ENCODE measurements around the gene IGSF3.
"Not testable (repeated sequence)": the region's sequence is repeated elsewhere in the genome, so short reads cannot be mapped to it uniquely, and the experiment has no call there.

Gene IGSF3

GRCh38 chr1:116658645-116659044, 8.9 kb downstream of the IGSF3 start:
- not testable (repeated sequence) for DNase-seq

- DNase-seq: not testable (repeated sequence)
Observed at GRCh38 chr1:116657836-116658235, 9.7 kb downstream of the IGSF3 start.

GRCh38 chr1:116654351-116654750, 13.2 kb downstream of the IGSF3 start:
- no peak for DNase-seq

GRCh38 chr1:116652598-116652997, 14.9 kb downstream of the IGSF3 start:
- not testable (repeated sequence) for DNase-seq

- not testable (repeated sequence) for DNase-seq
Observed at GRCh38 chr1:116650781-116651180, 16.8 kb downstream of the IGSF3 start.

GRCh38 chr1:116649041-116649440, 18.5 kb downstream of the IGSF3 start:
- DNase-seq: not testable (repeated sequence)

GRCh38 chr1:116648325-116648724, 19.2 kb downstream of the IGSF3 start:
- DNase-seq: not testable (repeated sequence)

- DNase-seq: not testable (repeated sequence)
Observed at GRCh38 chr1:116647186-116647585, 20.3 kb downstream of the IGSF3 start.

- peak in 1 of 2 experiments; percentile 16 for DNase-seq
Observed at GRCh38 chr1:116646673-116647170, 20.8 kb downstream of the IGSF3 start.

- DNase-seq: not testable (repeated sequence)
Observed at GRCh38 chr1:116645802-116646672, 21.5 kb downstream of the IGSF3 start.

- DNase-seq: not testable (repeated sequence)
Observed at GRCh38 chr1:116644993-116645392, 22.5 kb downstream of the IGSF3 start.

GRCh38 chr1:116644096-116644495, 23.4 kb downstream of the IGSF3 start:
- not testable (repeated sequence) for DNase-seq

GRCh38 chr1:116643281-116643751, 24.2 kb downstream of the IGSF3 start:
- peak in 1 of 2 experiments; percentile 27 for DNase-seq

- peak in 1 of 2 experiments; percentile 49 for DNase-seq
Observed at GRCh38 chr1:116642311-116643280, 24.9 kb downstream of the IGSF3 start.

- DNase-seq: not testable (repeated sequence)
Observed at GRCh38 chr1:116637583-116637982, 29.9 kb downstream of the IGSF3 start.

GRCh38 chr1:116636584-116636983, 30.9 kb downstream of the IGSF3 start:
- not testable (repeated sequence) for DNase-seq

GRCh38 chr1:116634386-116634785, 33.1 kb downstream of the IGSF3 start:
- not testable (repeated sequence) for DNase-seq

GRCh38 chr1:116631996-116632925, 35.3 kb downstream of the IGSF3 start:
- DNase-seq: not testable (repeated sequence)

GRCh38 chr1:116631554-116631953, 36.0 kb downstream of the IGSF3 start:
- DNase-seq: not testable (repeated sequence)

- not testable (repeated sequence) for DNase-seq
Observed at GRCh38 chr1:116630057-116630456, 37.5 kb downstream of the IGSF3 start.

GRCh38 chr1:116629441-116629840, 38.1 kb downstream of the IGSF3 start:
- DNase-seq: not testable (repeated sequence)

- DNase-seq: no peak
Observed at GRCh38 chr1:116628448-116628847, 39.1 kb downstream of the IGSF3 start.

Data from NCI-H187 (cell line).